GM18861 (cell line): ENCODE data around the gene SPINK4.
A peak's percentile ranks its signal among the peaks of the same experiment; 100 is the strongest.

ENCODE experiments used
- ATAC-seq: cut with Tn5 transposase; IDR thresholded peaks from one replicate; pipeline ENCODE4 v1.9.1; 2021; ENCODE audit not compliant: unreplicated experiment

The SPINK4 gene

DNA sequence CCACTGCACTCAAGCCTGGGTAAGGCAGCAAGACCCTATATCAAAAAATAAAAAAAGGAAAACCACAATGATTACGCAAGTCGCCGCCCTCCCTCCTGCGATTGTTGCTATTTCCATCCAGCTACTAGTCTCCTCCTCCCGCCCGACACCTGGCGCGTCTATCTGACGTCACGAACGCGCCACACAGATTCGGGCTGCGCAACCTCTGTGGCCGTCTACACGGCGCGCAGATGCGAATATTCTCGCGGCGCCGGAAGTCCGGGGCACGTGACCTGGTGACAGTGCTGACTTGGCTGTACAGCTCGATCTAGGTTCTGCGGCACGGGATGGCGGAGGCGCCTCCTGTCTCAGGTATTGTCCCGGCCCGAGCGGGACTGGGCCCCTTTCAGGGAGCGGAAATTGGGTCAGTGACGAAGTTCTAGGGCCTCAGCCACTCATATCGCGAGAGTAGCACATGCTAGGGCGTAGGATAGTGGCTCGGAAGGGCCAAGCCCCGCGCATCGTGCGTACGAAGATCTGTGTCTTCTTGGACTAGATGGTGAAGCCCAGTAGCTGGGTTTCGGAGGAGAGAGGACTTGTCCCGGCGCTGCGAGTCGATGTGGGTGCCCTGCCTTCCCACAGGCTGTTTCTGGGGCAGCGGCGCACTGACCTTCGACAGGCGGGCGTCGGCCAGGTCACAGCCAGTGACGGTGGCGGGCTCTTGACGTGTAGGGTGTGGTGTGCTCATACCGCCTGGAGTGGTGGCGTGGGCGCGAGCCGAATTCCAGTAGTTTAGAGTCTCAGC lies 50.5 kb downstream of the SPINK4 start, which contains the start of gene NFX1:
Gene NFX1 (plus strand): TSS at position 270 of the 784 bp plus-strand sequence. CDS start 57 bp downstream, at position 327.
- peak; percentile 82 for ATAC-seq

DNA sequence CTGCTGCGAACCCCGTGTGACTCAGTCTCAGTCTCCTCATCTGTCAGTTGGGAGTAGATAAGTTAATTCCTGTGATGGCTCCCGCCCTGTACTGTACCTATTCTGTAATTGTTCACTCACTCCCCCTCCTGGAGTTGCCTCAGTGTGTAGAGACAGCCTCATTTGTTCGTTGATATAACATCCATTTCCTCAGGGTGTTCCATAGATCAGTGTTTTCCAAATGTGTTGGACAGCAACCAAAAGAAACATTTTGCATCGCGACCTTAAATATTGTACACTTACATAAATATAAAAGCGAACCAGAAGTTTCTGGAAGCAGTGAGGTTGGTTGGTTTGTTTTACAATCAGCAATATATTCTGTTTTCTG lies 51.0 kb downstream of the SPINK4 start:
- no peak for ATAC-seq

DNA sequence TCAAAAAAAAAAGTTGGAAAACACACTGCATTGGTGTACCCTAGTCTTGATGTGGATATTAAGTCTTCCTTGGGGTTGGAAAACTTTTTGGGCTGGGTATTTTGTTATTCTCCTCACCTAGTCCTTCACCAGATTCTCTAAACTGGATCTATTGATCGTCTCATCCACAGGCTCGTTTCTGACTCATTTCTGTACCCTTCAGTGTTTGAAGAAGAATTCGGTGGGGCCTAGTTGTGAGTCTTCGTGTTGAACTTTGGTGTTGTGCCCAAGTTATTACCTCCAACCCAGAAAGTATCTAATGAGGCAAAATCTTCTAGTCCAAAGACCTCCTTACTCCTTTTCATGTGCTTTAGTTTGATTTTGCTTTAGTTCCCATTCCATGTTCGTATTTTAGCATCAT lies 51.9 kb downstream of the SPINK4 start:
- no peak for ATAC-seq

DNA sequence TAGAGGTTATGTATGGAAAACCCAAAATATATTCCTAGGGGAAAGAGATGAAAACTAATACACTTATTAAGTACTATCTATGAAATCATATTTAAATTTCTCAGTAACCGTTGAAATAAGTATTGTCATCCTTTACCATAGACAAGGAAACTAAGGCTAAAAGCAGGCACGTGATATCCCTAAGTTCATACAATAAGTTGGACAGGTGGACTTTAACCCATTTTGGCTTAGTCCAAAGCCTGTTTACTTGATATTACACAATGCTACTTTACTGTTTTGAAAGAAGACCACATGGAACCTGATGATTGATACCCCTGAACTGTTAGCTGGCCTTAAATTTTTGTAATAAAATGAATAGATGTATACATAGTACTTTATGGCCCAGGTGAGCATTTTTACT lies 53.8 kb downstream of the SPINK4 start:
- ATAC-seq: no peak

DNA sequence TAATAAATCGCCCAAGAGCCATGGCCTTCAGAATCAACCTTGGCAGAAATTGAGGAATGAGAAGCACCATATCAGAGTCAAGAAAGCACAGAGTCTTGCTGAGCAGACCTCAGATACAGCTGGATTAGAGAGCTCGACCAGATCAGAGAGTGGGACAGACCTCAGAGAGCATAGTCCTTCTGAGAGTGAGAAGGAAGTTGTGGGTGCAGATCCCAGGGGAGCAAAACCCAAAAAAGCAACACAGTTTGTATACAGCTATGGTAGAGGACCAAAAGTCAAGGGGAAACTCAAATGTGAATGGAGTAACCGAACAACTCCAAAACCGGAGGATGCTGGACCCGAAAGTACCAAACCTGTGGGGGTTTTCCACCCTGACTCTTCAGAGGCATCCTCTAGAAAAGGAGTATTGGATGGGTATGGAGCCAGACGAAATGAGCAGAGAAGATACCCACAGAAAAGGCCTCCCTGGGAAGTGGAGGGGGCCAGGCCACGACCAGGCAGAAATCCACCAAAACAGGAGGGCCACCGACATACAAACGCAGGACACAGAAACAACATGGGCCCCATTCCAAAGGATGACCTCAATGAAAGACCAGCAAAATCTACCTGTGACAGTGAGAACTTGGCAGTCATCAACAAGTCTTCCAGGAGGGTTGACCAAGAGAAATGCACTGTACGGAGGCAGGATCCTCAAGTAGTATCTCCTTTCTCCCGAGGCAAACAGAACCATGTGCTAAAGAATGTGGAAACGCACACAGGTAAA lies 54.9 kb downstream of the SPINK4 start:
- no peak for ATAC-seq

DNA sequence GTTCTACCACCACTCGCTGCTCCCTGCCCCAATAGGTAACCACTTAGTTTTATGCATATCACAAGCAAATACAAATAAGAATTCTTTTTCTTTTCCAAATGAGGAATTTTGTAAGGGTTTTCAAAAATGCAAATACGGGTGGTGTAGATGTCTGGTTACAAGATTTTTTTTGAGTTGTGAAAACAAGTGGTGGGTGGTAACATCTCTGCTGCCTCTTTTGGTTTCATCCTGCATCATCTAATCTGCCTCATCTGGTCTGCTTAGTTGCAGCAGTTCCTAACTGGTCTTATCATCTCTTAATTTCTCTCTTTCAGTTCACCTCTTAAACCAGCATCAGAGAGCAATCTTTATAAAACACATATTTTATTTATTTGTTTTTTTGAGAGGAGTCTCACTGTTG lies 55.6 kb downstream of the SPINK4 start:
- ATAC-seq: peak; percentile 31

DNA sequence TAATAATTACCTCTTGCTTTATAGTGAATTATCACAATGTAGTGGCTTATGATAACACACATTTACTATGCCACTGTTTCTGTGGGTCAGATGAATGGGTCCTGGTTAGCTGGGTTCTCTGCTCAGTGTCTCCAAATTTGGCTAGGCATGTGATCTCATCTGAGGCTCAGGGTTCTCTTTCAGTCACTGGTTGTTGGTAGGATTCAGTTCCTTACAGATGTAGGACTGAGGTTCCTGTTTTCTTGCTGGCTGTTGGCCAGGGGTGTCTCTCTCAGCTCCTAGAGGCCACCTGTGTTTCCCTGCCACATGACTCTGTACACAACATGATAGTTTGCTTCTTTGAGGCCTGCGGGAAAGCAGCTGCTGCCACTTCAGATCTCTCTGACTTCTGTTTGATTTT lies 57.5 kb downstream of the SPINK4 start:
- ATAC-seq: peak; percentile 93
